ENCODE measurements around the gene ASTN2. TPM values are rescaled to one million over a fixed set of nuclear protein-coding genes. Genes with fewer than 3 reads are reported as not detected.
"Not testable (repeated sequence)": the region's sequence is repeated elsewhere in the genome, so short reads cannot be mapped to it uniquely, and the experiment has no call there.

The ASTN2 gene
- total and polyA plus RNA-seq, 2 experiments from 2014 or later: 5.8 to 7.5 TPM

GRCh38 chr9:116692616-116693015, 722.2 kb downstream of the ASTN2 start:
- peak overlapping the region; percentile 88 for H3K27ac ChIP-seq

GRCh38 chr9:116691607-116692006, 723.2 kb downstream of the ASTN2 start:
- Histone ChIP-seq H4K20me1 (ENCODE audit: insufficient read depth) (no peaks in the 10 kb centered on the region), H3K4me2 (ENCODE audit: unreplicated experiment) (no peak overlapping the region), H3K9me2 (ENCODE audit: insufficient read depth) (no peaks in the 10 kb centered on the region)

More at GRCh38 chr9:116692616-116693015, 722.2 kb downstream of the ASTN2 start:
- TF ChIP-seq EZH2phosphoT487 (IDR thresholded peaks at IDR 0.05; ENCODE audit: insufficient read depth, low read depth): no peak
- TF ChIP-seq EZH2 (IDR thresholded peaks at IDR 0.05; ENCODE audit: insufficient read depth, poor library complexity, severe bottlenecking): no peak
- no peaks in the 10 kb centered on the region for H4K20me1 ChIP-seq (ENCODE audit: insufficient read depth)
- peaks cover 6% of the 10 kb centered on the region; the same call in 1 of the 2 replicates for H3K36me3 ChIP-seq (ENCODE audit: low read depth)
- peak; percentile 28 for DNase-seq
- H3K9ac ChIP-seq: peak overlapping the region; percentile 60
- no peaks in the 10 kb centered on the region for H3K9me3 ChIP-seq (ENCODE audit: low read depth)
- H3K4me2 ChIP-seq (ENCODE audit: unreplicated experiment): peak overlapping the region; percentile 48
- in situ Hi-C loops (cut with MboI): no loop called here
- H3K9me2 ChIP-seq (ENCODE audit: insufficient read depth): no peaks in the 10 kb centered on the region
- peaks cover 90% of the 10 kb centered on the region for H3K79me2 ChIP-seq (ENCODE audit: insufficient read depth)
- H3F3A ChIP-seq (ENCODE audit: insufficient read depth): peaks cover 79% of the 10 kb centered on the region
- WGBS, 2 experiments (ENCODE audit: low coverage in 1 of 2, low lambda C conversion rate in 2 of 2, missing lambda C conversion rate in 2 of 2): 94 to 95% methylated on average over 2 of the region's 2 CpGs
- H2AFZ ChIP-seq: no peak overlapping the region
- peak overlapping the region; percentile 1; the same call in 1 of the 2 replicates for H3K4me3 ChIP-seq
- peaks cover 91% of the 10 kb centered on the region for H3K4me1 ChIP-seq (ENCODE audit: insufficient read depth)
- no peaks in the 10 kb centered on the region for H3K27me3 ChIP-seq (replicated peaks; ENCODE audit: insufficient read depth)

GRCh38 chr9:116690805-116691204, 724.1 kb downstream of the ASTN2 start:
- H3K9ac ChIP-seq; in situ Hi-C loops (cut with MboI); H3K9me2 ChIP-seq (ENCODE audit: insufficient read depth); H3K27me3 ChIP-seq (replicated peaks; ENCODE audit: insufficient read depth); H3K9me3 ChIP-seq (ENCODE audit: low read depth); DNase-seq; H3K36me3 ChIP-seq (ENCODE audit: low read depth); H3K4me2 ChIP-seq (ENCODE audit: unreplicated experiment); H4K20me1 ChIP-seq (ENCODE audit: insufficient read depth); H2AFZ ChIP-seq; H3K4me3 ChIP-seq: not testable (repeated sequence)
- Histone ChIP-seq H3K79me2 (ENCODE audit: insufficient read depth) (peaks cover 90% of the 10 kb centered on the region), H3K4me1 (ENCODE audit: insufficient read depth) (peaks cover 82% of the 10 kb centered on the region), H3F3A (ENCODE audit: insufficient read depth) (peaks cover 63% of the 10 kb centered on the region), H3K27ac (peak overlapping the region; percentile 88; the same call in 1 of the 2 replicates)

More at GRCh38 chr9:116691607-116692006, 723.2 kb downstream of the ASTN2 start:
- H3K79me2 ChIP-seq (ENCODE audit: insufficient read depth): peaks cover 90% of the 10 kb centered on the region
- TF ChIP-seq EZH2 (IDR thresholded peaks at IDR 0.05; ENCODE audit: insufficient read depth, poor library complexity, severe bottlenecking) (no peak), EZH2phosphoT487 (IDR thresholded peaks at IDR 0.05; ENCODE audit: insufficient read depth, low read depth) (no peak)
- H3K4me3 ChIP-seq: no peak overlapping the region
- no peaks in the 10 kb centered on the region for H3K9me3 ChIP-seq (ENCODE audit: low read depth)
- peaks cover 6% of the 10 kb centered on the region; the same call in 1 of the 2 replicates for H3K36me3 ChIP-seq (ENCODE audit: low read depth)
- H3K4me1 ChIP-seq (ENCODE audit: insufficient read depth): peaks cover 82% of the 10 kb centered on the region
- no peak overlapping the region for H2AFZ ChIP-seq
- H3F3A ChIP-seq (ENCODE audit: insufficient read depth): peaks cover 71% of the 10 kb centered on the region
- in situ Hi-C loops (cut with MboI): no loop called here
- no peak overlapping the region for H3K9ac ChIP-seq
- H3K27ac ChIP-seq: peak overlapping the region; percentile 88
- DNase-seq: no peak
- WGBS, 2 experiments (ENCODE audit: low coverage in 1 of 2, low lambda C conversion rate in 2 of 2, missing lambda C conversion rate in 2 of 2): 97 to 100% methylated on average over 3 of the region's 3 CpGs
- no peaks in the 10 kb centered on the region for H3K27me3 ChIP-seq (replicated peaks; ENCODE audit: insufficient read depth)

- peaks cover 74% of the 10 kb centered on the region for H3K4me1 ChIP-seq (ENCODE audit: insufficient read depth)
- H3K4me2 ChIP-seq (ENCODE audit: unreplicated experiment): peak overlapping the region; percentile 93
Observed at GRCh38 chr9:116689486-116690032, 725.3 kb downstream of the ASTN2 start.

More at GRCh38 chr9:116689486-116690032, 725.3 kb downstream of the ASTN2 start:
- TF ChIP-seq EZH2 (IDR thresholded peaks at IDR 0.05; ENCODE audit: insufficient read depth, poor library complexity, severe bottlenecking): no peak
- TF ChIP-seq EZH2phosphoT487 (IDR thresholded peaks at IDR 0.05; ENCODE audit: insufficient read depth, low read depth): no peak
- 89% methylated on average over 3 of the region's 3 CpGs for WGBS, 2 experiments (ENCODE audit: low coverage in 1 of 2, low lambda C conversion rate in 2 of 2, missing lambda C conversion rate in 2 of 2)
- H3K9me3 ChIP-seq (ENCODE audit: low read depth): no peaks in the 10 kb centered on the region
- peaks cover 84% of the 10 kb centered on the region for H3K79me2 ChIP-seq (ENCODE audit: insufficient read depth)
- H4K20me1 ChIP-seq (ENCODE audit: insufficient read depth): no peaks in the 10 kb centered on the region
- no peak for DNase-seq
- H3K27ac ChIP-seq: peak overlapping the region; percentile 48; the same call in 1 of the 2 replicates
- in situ Hi-C loops (cut with MboI): no loop called here
- no peaks in the 10 kb centered on the region for H3K9me2 ChIP-seq (ENCODE audit: insufficient read depth)
- peak overlapping the region; percentile 91; the same call in 1 of the 2 replicates for H3K9ac ChIP-seq
- no peaks in the 10 kb centered on the region for H3K27me3 ChIP-seq (replicated peaks; ENCODE audit: insufficient read depth)
- no peak overlapping the region for H2AFZ ChIP-seq
- H3F3A ChIP-seq (ENCODE audit: insufficient read depth): peaks cover 52% of the 10 kb centered on the region
- peak overlapping the region; percentile 99 for H3K4me3 ChIP-seq
- H3K36me3 ChIP-seq (ENCODE audit: low read depth): no peaks in the 10 kb centered on the region

Measured in GM23248 (cell line).